Coronary artery (tissue), 2 donors: ENCODE results near the gene SLC46A1.

Source experiments
- DNase-seq: peaks from one replicate; pipeline ENCODE4 v3.0.0-alpha.2; 2017; ENCODE audit warnings: low spot score
- H3K27ac ChIP-seq, 2 donors: fragments of 200-600 bp; sonication (generic); one replicate each; pipeline ENCODE4 v1.5.1; 2016 to 2019
- H3K4me3 ChIP-seq: fragments of 200-600 bp; sonication (generic); 2 replicates; pipeline ENCODE4 v1.5.1; 2016; ENCODE audit warnings: mild to moderate bottlenecking, moderate library complexity
- CTCF ChIP-seq: fragments of 200-600 bp; sonication (generic); IDR thresholded peaks from one replicate; pipeline ENCODE4 v1.5.1; 2019; ENCODE audit warnings: antibody characterized with exemption

SLC46A1 gene

GRCh38 chr17:28395968-28396367 lies 10.0 kb downstream of the SLC46A1 start:
- no peak for TF ChIP-seq CTCF
- no peak overlapping the region for H3K27ac ChIP-seq

GRCh38 chr17:28395426-28395825 lies 10.6 kb downstream of the SLC46A1 start:
- DNase-seq = no peak
- no peak overlapping the region for H3K4me3 ChIP-seq
- no peak overlapping the region for H3K27ac ChIP-seq
- no peak for TF ChIP-seq CTCF

More at GRCh38 chr17:28395968-28396367, 10.0 kb downstream of the SLC46A1 start:
- DNase-seq = no peak
- no peak overlapping the region for H3K4me3 ChIP-seq

GRCh38 chr17:28394337-28395116 lies 11.5 kb downstream of the SLC46A1 start:
- no peak for DNase-seq
- Histone ChIP-seq H3K27ac (no peak overlapping the region), H3K4me3 (no peak overlapping the region)
- TF ChIP-seq CTCF = no peak

DNA sequence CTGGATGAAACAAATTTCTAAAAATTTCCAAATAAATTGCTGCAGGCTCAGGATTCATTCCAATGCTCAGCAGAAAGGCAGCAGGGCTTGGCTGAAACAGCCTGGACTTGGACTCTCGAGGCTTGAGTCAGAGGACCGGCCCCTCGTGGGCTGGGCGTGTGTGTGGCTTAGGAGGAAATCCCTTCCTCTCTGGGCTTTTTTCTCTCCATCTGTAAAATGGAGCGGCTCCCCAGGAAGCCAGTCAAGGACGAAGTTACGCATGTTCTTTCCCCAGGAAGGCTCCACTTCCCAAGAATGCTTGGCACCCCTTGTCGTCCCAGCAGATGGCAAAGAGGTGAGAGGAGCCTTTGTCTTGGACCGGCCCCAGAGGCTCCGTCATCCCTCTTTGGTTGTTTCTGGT lies 13.5 kb downstream of the SLC46A1 start:
- no peak for DNase-seq
- TF ChIP-seq CTCF = no peak
- H3K27ac ChIP-seq = no peak overlapping the region

GRCh38 chr17:28391401-28391800 lies 14.6 kb downstream of the SLC46A1 start:
- H3K4me3 ChIP-seq = no peak overlapping the region
- no peak for DNase-seq
- TF ChIP-seq CTCF = no peak
- H3K27ac ChIP-seq = no peak overlapping the region

More for the DNA sequence above, 13.5 kb downstream of the SLC46A1 start:
- H3K4me3 ChIP-seq = no peak overlapping the region

GRCh38 chr17:28390984-28391383 lies 15.0 kb downstream of the SLC46A1 start:
- no peak for TF ChIP-seq CTCF
- no peak overlapping the region for H3K27ac ChIP-seq
- H3K4me3 ChIP-seq = no peak overlapping the region
- DNase-seq = no peak

DNA sequence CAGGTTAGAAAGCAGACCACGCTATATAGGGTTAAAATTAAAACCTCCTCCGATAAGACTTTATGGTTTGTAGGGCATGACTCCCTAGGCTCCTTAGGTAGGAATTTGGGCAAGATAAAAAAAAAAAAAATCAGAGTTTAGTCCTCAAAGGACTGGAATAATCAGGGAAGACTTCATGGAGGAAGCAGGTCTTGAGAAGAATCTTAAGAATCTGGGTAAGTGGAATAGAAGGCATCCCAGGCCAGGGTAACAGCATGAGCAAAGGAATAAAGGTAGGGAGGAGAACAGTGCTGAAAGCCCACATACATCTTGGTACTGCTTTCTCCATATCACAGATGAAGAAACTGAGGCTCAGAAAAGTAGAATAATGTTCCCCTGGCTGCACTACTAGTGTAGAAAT lies 15.4 kb downstream of the SLC46A1 start:
- DNase-seq = no peak
- TF ChIP-seq CTCF = no peak
- H3K4me3 ChIP-seq = no peak overlapping the region
- no peak overlapping the region for H3K27ac ChIP-seq
